GM12864 (cell line): ENCODE results near the gene FGD3.

Experiments used
- DNase-seq: peaks from one replicate; pipeline ENCODE4 v3.0.0-alpha.2; 2011; ENCODE audit warnings: low read depth
- H3K4me3 ChIP-seq: 2 replicates; pipeline ENCODE4 v1.5.1; 2011; ENCODE audit warnings: mild to moderate bottlenecking, low read depth, low read length, control low read depth
- TF ChIP-seq, protein P1 (sequence below): IDR thresholded peaks from 2 replicates; pipeline ENCODE4 v1.5.1; 2011; ENCODE audit warnings: low read depth, mild to moderate bottlenecking, moderate library complexity, low read length, control low read depth, inconsistent platforms; ENCODE audit errors: missing control alignments

The FGD3 gene

DNA sequence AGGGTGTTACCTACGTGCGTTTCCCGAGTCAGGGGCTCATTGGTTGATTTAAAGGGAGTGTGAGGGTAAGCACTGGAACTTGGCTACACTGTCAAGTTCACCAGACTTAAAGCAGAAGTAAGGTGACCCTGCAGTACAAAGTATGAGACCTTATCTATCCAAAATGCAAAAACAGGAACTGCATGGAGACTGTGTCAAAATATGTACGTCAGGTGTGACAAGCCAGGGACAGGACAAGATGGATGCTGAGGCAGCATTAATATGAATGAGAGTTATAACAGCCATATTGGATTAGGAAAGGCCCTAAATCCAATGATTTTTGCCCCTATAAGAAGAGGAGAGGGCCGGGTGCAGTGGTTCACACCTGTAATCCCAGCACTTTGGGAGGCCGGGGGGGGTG lies 95.8 kb downstream of the FGD3 start:
- no peak overlapping the region for H3K4me3 ChIP-seq
- TF ChIP-seq, protein P1, sequence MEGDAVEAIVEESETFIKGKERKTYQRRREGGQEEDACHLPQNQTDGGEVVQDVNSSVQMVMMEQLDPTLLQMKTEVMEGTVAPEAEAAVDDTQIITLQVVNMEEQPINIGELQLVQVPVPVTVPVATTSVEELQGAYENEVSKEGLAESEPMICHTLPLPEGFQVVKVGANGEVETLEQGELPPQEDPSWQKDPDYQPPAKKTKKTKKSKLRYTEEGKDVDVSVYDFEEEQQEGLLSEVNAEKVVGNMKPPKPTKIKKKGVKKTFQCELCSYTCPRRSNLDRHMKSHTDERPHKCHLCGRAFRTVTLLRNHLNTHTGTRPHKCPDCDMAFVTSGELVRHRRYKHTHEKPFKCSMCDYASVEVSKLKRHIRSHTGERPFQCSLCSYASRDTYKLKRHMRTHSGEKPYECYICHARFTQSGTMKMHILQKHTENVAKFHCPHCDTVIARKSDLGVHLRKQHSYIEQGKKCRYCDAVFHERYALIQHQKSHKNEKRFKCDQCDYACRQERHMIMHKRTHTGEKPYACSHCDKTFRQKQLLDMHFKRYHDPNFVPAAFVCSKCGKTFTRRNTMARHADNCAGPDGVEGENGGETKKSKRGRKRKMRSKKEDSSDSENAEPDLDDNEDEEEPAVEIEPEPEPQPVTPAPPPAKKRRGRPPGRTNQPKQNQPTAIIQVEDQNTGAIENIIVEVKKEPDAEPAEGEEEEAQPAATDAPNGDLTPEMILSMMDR: no peak
- no peak for DNase-seq

DNA sequence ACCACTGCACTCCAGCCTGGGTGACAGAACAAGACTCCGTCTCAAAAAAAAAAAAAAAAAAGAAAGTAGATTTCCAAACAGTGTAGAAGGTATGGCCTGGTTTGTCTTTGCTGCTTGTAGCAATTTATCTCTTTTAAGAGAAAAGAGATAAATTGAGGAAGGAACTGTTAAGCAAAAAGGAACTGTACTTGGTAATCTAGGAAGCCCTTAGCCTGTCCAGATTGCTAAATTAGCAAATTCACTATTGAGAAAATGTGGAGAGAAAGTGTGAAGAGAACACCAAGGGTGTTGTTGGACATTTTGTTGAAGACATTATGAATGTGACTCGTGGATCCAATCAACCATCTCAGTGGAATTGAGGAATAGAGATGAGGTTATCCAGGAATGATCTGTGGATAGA lies 98.2 kb downstream of the FGD3 start:
- no peak for DNase-seq
- TF ChIP-seq, protein P1: no peak
- H3K4me3 ChIP-seq: no peak overlapping the region

DNA sequence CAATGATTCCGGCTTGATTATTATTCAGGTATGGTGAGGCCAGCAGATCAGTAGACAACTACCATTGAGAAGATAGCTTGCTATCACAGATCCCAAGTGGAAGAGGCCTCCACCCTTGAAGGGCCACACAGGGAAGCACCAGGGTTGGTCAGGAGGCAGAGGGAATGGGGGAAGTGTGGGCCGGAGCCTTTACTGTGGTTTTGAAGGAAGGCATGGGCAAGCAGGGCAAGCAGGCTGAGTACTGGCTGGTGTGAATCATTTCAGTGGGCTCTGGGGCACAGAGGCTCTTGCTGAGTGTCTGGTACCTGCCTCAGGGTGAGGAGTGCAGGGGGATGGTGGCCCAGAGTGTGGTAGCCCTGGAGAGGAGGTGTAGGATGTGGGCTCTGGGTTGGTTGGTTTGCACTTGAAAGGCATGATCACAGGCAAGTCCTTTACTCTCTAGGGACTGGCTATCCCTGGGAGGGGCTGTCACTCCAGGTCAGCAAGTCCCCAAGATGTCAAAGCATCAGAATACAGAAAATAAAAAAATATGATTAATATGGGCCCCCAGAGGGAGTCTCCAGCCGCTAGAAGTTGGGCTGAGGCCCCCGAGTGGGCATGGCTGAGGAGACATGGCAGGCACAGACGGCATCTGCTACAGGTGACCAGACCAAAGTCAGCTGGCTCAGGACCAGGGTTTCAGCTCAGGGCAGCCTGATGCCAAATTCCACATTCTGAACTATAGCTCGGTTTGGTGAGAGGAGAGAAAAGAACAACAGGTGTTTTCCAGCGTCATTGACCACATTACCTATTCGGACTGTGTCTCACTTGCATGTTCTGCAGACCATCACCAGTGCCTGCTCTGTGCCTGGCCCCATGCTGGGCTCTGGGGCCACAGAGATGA lies 101.5 kb downstream of the FGD3 start:
- H3K4me3 ChIP-seq: no peak overlapping the region
- DNase-seq: no peak
- TF ChIP-seq, protein P1: no peak

DNA sequence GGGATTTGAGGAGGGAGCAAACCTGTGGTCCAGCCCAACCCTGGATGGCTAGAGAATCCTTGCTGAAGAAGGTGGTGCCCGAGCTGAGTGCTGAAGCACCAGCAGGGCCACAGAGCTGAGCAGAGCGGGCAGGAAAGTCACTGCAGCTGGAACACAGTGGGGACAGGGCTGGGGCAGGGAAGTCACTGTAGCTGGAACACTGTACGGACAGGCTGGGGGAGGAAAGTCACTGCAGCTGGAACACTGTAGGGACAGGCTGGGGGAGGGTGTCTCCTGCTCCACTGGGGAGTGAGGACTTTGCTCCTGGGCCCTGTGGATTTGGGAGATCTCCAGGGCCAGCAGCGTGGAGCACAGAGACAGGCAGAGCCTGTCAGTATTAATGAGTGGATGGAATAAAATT lies 102.2 kb downstream of the FGD3 start:
- no peak overlapping the region for H3K4me3 ChIP-seq
- TF ChIP-seq, protein P1: no peak
- DNase-seq: no peak

DNA sequence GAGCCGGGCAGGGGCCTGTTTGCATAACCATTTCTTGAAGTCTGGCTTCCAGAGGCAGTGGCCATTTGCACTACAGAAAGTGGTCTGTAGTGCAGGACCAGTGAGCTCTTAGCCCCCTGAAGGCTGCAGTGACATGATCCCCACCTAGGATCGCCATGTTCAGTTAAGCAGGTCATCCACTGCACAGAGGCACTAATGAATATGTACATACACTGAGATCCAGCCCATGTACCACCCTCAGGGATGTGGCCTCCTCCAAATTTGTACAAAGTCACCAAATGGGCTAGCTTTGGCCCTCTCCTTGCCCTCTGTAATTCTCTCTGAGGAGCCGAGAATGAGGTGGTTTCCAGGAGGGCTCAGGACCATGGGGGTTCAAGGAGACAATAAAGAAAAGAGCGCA lies 102.9 kb downstream of the FGD3 start:
- no peak for DNase-seq
- no peak overlapping the region for H3K4me3 ChIP-seq
- TF ChIP-seq, protein P1: no peak

DNA sequence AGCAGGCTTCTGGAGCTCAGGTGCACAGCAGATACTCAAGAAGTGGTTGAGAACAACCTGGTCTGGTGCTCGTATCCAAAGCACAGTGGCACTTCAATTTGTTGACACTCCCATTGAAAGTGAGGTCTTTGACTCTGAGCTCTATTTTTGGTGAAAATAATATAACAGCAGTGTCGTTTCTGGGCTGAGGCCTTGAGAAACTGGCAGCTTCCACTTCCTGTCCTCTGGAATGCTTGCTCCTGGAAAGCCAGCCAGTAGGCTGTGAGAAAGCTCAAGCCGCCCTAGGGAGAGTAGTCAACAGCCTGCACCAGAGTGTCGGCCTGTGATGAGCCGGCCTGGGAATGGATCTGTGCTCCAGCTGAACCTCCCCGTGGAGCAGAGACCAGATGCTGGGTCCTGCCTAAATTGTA lies 104.4 kb downstream of the FGD3 start:
- DNase-seq: no peak
- no peak overlapping the region for H3K4me3 ChIP-seq
- TF ChIP-seq, protein P1: no peak
